ENCODE results near the gene CALML5. TPM values are rescaled to one million over a fixed set of nuclear protein-coding genes. Genes with fewer than 3 reads are reported as not detected.
A peak's percentile ranks its signal among the peaks of the same experiment; 100 is the strongest.

The CALML5 gene
- total and polyA plus RNA-seq, 9 of the 15 experiments (the other 6 are each of a cell fraction or from before 2014, with no cell fraction given): not detected

GRCh38 chr10:5479481-5480161 lies 19.7 kb downstream of the CALML5 start (continued):
- TF ChIP-seq CLOCK (CRISPR knock-in tag; IDR thresholded peaks at IDR 0.05; ENCODE audit: borderline replicate concordance) (no peak), SMARCA5 (IDR thresholded peaks at IDR 0.05) (no peak), ZBTB2 (IDR thresholded peaks at IDR 0.05) (no peak), ARID1B (IDR thresholded peaks at IDR 0.05) (peak; percentile 96), BRF1 (IDR thresholded peaks at IDR 0.05; ENCODE audit: borderline replicate concordance, extremely low read depth, insufficient read length) (no peak), MIER1 (IDR thresholded peaks at IDR 0.05; ENCODE audit: low read depth) (no peak), SIN3B (IDR thresholded peaks at IDR 0.05; ENCODE audit: low read depth) (no peak), ZC3H4 (CRISPR knock-in tag; IDR thresholded peaks at IDR 0.05; ENCODE audit: borderline replicate concordance) (no peak), SAFB2 (IDR thresholded peaks at IDR 0.05; ENCODE audit: borderline replicate concordance, low read depth, low read length, severe bottlenecking) (no peak), SIN3A (IDR thresholded peaks at IDR 0.05; ENCODE audit: borderline replicate concordance in 2 of 2, control insufficient read depth in 1 of 2, low read depth in 2 of 2, low read length in 2 of 2) (0 out of 4 replicates have a peak, but pooled peaks of 1 of the 2 experiments have one; percentile 26), HNRNPLL (IDR thresholded peaks at IDR 0.05; ENCODE audit: low read depth, low read length, poor library complexity, severe bottlenecking) (no peak), CHD1 (IDR thresholded peaks at IDR 0.05; ENCODE audit: low read length) (no peak), BACH1 (tag; IDR thresholded peaks at IDR 0.05) (no peak), ARNT (IDR thresholded peaks at IDR 0.05) (peak in 1 of 2 experiments; percentile 81; a peak in 2 of 4 replicates), FOXJ2 (tag; IDR thresholded peaks at IDR 0.05) (peak; percentile 13; the same call in 1 of the 2 replicates), ZNF12 (CRISPR knock-in tag; IDR thresholded peaks at IDR 0.05) (no peak), NFIX (CRISPR knock-in tag; IDR thresholded peaks at IDR 0.05; ENCODE audit: low read depth) (no peak), SMAD1 (IDR thresholded peaks at IDR 0.05; ENCODE audit: low read depth, low read length, partially characterized antibody) (peak; percentile 60), SRSF7 (optimal IDR thresholded peaks at IDR 0.05; ENCODE audit: low read depth, low read length) (no peak), HMG20A (CRISPR knock-in tag; conservative IDR thresholded peaks at IDR 0.05) (no peak), FOXK2 (conservative IDR thresholded peaks at IDR 0.05 in 1 of 2, IDR thresholded peaks at IDR 0.05 in 1 of 2; ENCODE audit: low read depth in 2 of 2) (peak in 1 of 2 experiments; percentile 44; a peak in 2 of 4 replicates), ZBTB8A (IDR thresholded peaks at IDR 0.05; ENCODE audit: partially characterized antibody) (no peak), HOMEZ (CRISPR knock-in tag; IDR thresholded peaks at IDR 0.05) (no peak)
